ENCODE results near the gene COPZ2. TPM values are rescaled to one million over a fixed set of nuclear protein-coding genes. Genes with fewer than 3 reads are reported as not detected.

COPZ2 gene
- polyA plus RNA-seq, 1 of the 3 experiments (the other 2 are of a cell fraction), result 36.9 TPM

DNA sequence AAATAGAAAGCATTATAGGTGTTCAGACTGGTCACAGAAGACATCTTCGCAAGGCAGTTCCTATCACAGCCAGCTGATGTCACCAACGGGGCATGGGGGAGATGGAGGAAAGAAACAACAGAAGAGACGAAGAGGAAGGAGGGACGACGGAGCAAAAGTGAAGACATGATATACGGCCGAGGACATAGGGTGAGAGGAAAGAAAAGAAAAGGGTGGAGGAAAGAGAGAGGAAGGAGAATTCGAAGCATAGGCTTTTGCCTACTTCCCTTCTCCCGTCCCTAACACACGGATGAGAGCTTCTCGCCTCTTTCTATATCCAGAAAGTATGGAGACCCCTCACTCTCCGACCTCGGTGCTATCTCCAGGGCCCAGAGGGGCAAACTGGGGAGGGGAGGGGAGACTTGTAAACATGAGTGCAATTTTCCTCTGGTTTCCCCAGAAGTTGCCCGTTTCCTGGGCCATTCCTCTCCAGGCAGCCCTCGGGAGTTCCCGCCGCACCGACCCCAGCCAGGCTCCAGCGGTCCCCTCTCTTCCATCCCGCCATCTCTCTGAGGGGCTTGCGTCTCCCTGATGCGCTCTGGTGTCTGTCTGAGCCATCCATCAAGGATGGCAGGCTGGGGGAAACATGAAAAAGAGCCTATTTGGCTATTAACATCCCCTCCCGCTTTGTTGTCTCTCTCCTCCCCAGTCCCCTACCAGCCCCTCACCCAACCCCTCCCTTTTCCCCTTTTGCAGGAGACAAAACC lies 26.0 kb downstream of the COPZ2 start (continued):
- TF ChIP-seq EZH2phosphoT487 (IDR thresholded peaks at IDR 0.05; ENCODE audit: borderline replicate concordance, low read depth) (no peak), NFIC (IDR thresholded peaks at IDR 0.05; ENCODE audit: borderline replicate concordance) (no peak), TEAD4 (IDR thresholded peaks at IDR 0.05; ENCODE audit: borderline replicate concordance, insufficient read depth) (no peak), ELF1 (IDR thresholded peaks at IDR 0.05) (no peak), SIN3A (IDR thresholded peaks at IDR 0.05; ENCODE audit: borderline replicate concordance, low read depth, low read length) (no peak; the same call in 1 of the 2 replicates), TCF12 (IDR thresholded peaks at IDR 0.05) (no peak), IRF3 (IDR thresholded peaks at IDR 0.05; ENCODE audit: low read depth, low read length) (no peak), FOXM1 (IDR thresholded peaks at IDR 0.05; ENCODE audit: low read depth) (no peak), POLR2AphosphoS5 (IDR thresholded peaks at IDR 0.05; ENCODE audit: low read depth, low read length) (no peak), EP300 (IDR thresholded peaks at IDR 0.05; ENCODE audit: borderline replicate concordance in 1 of 2, low read depth in 1 of 2, low read length in 1 of 2) (no peak)

GRCh38 chr17:48010193-48010592 lies 27.4 kb downstream of the COPZ2 start:
- POLR2A ChIA-PET, result interaction anchor here (10.5 kb wide), 1 partner anchor 29 kb away, joined by 189 read pairs; no protein-coding TSS in a partner anchor
- DNase-seq, result no peak
- Histone ChIP-seq H3K9me3 (no peaks in the 10 kb centered on the region), H3K9ac (no peak overlapping the region), H3K4me3 (ENCODE audit: low read depth in 2 of 2, low read length in 1 of 2) (no peak overlapping the region), H3K9me2 (no peaks in the 10 kb centered on the region), H2AFZ (ENCODE audit: low read depth) (no peak overlapping the region), H3F3A (replicated peaks; ENCODE audit: insufficient read depth) (peaks cover 7% of the 10 kb centered on the region), H3K27ac (ENCODE audit: low read depth in 2 of 2, low read length in 1 of 2) (peak overlapping the region in 1 of 2 experiments; percentile 100; a peak in 2 of 4 replicates), H3K4me2 (no peak overlapping the region), H3K79me2 (ENCODE audit: insufficient read depth) (no peaks in the 10 kb centered on the region), H3K36me3 (replicated peaks in 1 of 2; ENCODE audit: control insufficient read depth in 1 of 2, insufficient read depth in 2 of 2, low read length in 1 of 2) (no peaks in the 10 kb centered on the region), H3K27me3 (ENCODE audit: insufficient read depth) (no peaks in the 10 kb centered on the region), H3K4me1 (ENCODE audit: control insufficient read depth in 1 of 2, insufficient read depth in 2 of 2, low read depth in 1 of 2, low read length in 1 of 2) (peaks cover 20 to 48% of the 10 kb centered on the region in 2 experiments), H4K20me1 (ENCODE audit: insufficient read depth) (no peaks in the 10 kb centered on the region)
- TF ChIP-seq, protein P1, sequence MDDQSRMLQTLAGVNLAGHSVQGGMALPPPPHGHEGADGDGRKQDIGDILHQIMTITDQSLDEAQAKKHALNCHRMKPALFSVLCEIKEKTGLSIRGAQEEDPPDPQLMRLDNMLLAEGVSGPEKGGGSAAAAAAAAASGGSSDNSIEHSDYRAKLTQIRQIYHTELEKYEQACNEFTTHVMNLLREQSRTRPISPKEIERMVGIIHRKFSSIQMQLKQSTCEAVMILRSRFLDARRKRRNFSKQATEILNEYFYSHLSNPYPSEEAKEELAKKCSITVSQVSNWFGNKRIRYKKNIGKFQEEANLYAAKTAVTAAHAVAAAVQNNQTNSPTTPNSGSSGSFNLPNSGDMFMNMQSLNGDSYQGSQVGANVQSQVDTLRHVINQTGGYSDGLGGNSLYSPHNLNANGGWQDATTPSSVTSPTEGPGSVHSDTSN (IDR thresholded peaks at IDR 0.05), result no peak
- TF ChIP-seq POLR2AphosphoS5 (IDR thresholded peaks at IDR 0.05; ENCODE audit: low read depth, low read length) (no peak), CHD2 (IDR thresholded peaks at IDR 0.05; ENCODE audit: low read length, partially characterized antibody) (peak; percentile 9), EP300 (IDR thresholded peaks at IDR 0.05; ENCODE audit: borderline replicate concordance in 1 of 2, low read depth in 1 of 2, low read length in 1 of 2) (no peak), RCOR1 (IDR thresholded peaks at IDR 0.05; ENCODE audit: low read length) (peak; percentile 60; the same call in 1 of the 2 replicates), SIN3A (IDR thresholded peaks at IDR 0.05; ENCODE audit: borderline replicate concordance, low read depth, low read length) (no peak), TEAD4 (IDR thresholded peaks at IDR 0.05; ENCODE audit: borderline replicate concordance, insufficient read depth) (no peak), FOSL2 (IDR thresholded peaks at IDR 0.05; ENCODE audit: borderline replicate concordance, low read depth) (no peak)
- TF ChIP-seq, protein P2, sequence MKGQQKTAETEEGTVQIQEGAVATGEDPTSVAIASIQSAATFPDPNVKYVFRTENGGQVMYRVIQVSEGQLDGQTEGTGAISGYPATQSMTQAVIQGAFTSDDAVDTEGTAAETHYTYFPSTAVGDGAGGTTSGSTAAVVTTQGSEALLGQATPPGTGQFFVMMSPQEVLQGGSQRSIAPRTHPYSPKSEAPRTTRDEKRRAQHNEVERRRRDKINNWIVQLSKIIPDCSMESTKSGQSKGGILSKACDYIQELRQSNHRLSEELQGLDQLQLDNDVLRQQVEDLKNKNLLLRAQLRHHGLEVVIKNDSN (IDR thresholded peaks at IDR 0.05; ENCODE audit: borderline replicate concordance, low read depth), result no peak
- WGBS (ENCODE audit: low lambda C conversion rate), result 81% methylated on average over 3 of the region's 3 CpGs
- CTCF ChIA-PET, result interaction anchor here (0.6 to 31.3 kb wide), 5 partner anchors 8 to 1654 kb away, joined by 3 to 1752 read pairs (median 496); partner anchors contain the start of genes CDK5RAP3, NFE2L1, PNPO and PRR15L

Data from SK-N-SH (cell line).